Right renal cortex interstitium (tissue), 3 donors: ENCODE data around the gene METTL25. TPM values are rescaled to one million over a fixed set of nuclear protein-coding genes. Genes with fewer than 3 reads are reported as not detected.

Experiments used
- DNase-seq, 3 donors: peaks; one replicate each; pipeline ENCODE4 v3.0.0-alpha.2; 2013; ENCODE audit warnings: low read depth in 3 of 3, low spot score in 2 of 3
- polyA plus RNA-seq, 3 donors: library from polyadenylated mRNA; unstranded; fragments of 120-200 nt; gene quantifications; one replicate each; pipeline ENCODE4 v1.2.1, GENCODE V29; 2013; ENCODE audit not compliant: insufficient read length in 3 of 3

The METTL25 gene
- polyA plus RNA-seq, 3 donors = 15.6 to 19.1 (median 17.3) TPM

GRCh38 chr12:82522285-82522684 lies 164.0 kb downstream of the METTL25 start:
- DNase-seq = no peak

GRCh38 chr12:82522762-82523161 lies 164.4 kb downstream of the METTL25 start:
- DNase-seq = no peak

GRCh38 chr12:82523996-82524395 lies 165.7 kb downstream of the METTL25 start:
- no peak for DNase-seq

GRCh38 chr12:82524641-82525040 lies 166.3 kb downstream of the METTL25 start:
- no peak for DNase-seq

- DNase-seq = no peak
Measured at GRCh38 chr12:82525616-82526015, 167.3 kb downstream of the METTL25 start.

GRCh38 chr12:82527165-82527780 lies 168.9 kb downstream of the METTL25 start:
- peak; percentile 36 to 54 (median 41) for DNase-seq

Other genes starting within 250 kb of the METTL25 start
- 10 to 100 TPM; 57.2 to 67.8 (median 61.7) TPM for gene CCDC59, start 142 bp upstream of the METTL25 start, polyA plus RNA-seq